Stimulated activated CD8-positive, alpha-beta memory T cell treated with anti-CD3 and anti-CD28 coated beads, Interleukin-4, amount 100 ng/mL, for 24 hours (primary cell): ENCODE results near the gene TMIE.
"Not testable (repeated sequence)": the region's sequence is repeated elsewhere in the genome, so short reads cannot be mapped to it uniquely, and the experiment has no call there.

Experiments
- DNase-seq: peaks from one replicate; pipeline ENCODE4 v3.0.0-alpha.2; 2020; ENCODE audit warnings: low read depth

Gene TMIE

GRCh38 chr3:46685446-46685845, 15.7 kb upstream of the TMIE start:
- DNase-seq: no peak

GRCh38 chr3:46690798-46691197, 10.4 kb upstream of the TMIE start:
- DNase-seq: no peak

- DNase-seq: no peak
These were observed 8.6 kb upstream of the TMIE start for GRCh38 chr3:46692566-46692990.

GRCh38 chr3:46693038-46693891, 7.9 kb upstream of the TMIE start, which contains the start of gene ALS2CL:
ALS2CL (minus strand) TSS chr3:46693679; CDS start chr3:46689440, 4,239 bp downstream.
- DNase-seq: peak; percentile 34

- DNase-seq: peak; percentile 31
These were observed 7.3 kb upstream of the TMIE start for GRCh38 chr3:46693892-46694226.

- no peak for DNase-seq
These were observed 6.7 kb upstream of the TMIE start for GRCh38 chr3:46694520-46694919.

GRCh38 chr3:46695177-46695961, 5.8 kb upstream of the TMIE start:
- DNase-seq: no peak

GRCh38 chr3:46695962-46696894, 5.0 kb upstream of the TMIE start:
- DNase-seq: no peak

- DNase-seq: no peak
These were observed 1.3 kb upstream of the TMIE start for GRCh38 chr3:46699676-46700523.

GRCh38 chr3:46700772-46701171, 420 bp upstream of the TMIE start:
- DNase-seq: no peak

- DNase-seq: no peak
These were observed 1.2 kb downstream of the TMIE start for GRCh38 chr3:46702246-46703012.

- DNase-seq: no peak
These were observed 1.9 kb downstream of the TMIE start for GRCh38 chr3:46703013-46703520.

- not testable (repeated sequence) for DNase-seq
These were observed 3.2 kb downstream of the TMIE start for GRCh38 chr3:46704346-46704745.

GRCh38 chr3:46705022-46705530, 3.9 kb downstream of the TMIE start:
- peak; percentile 45 for DNase-seq

- no peak for DNase-seq
These were observed 4.8 kb downstream of the TMIE start for GRCh38 chr3:46705751-46706552.

- no peak for DNase-seq
These were observed 5.8 kb downstream of the TMIE start for GRCh38 chr3:46706771-46707582.

- no peak for DNase-seq
These were observed 6.4 kb downstream of the TMIE start for GRCh38 chr3:46707601-46708011.
